HepG2 (cell line): ENCODE data around the gene GNB3. TPM values are rescaled to one million over a fixed set of nuclear protein-coding genes. Genes with fewer than 3 reads are reported as not detected.

Experiments
- DR1 ChIP-seq: sonication (generic); formaldehyde crosslinking; IDR thresholded peaks from 2 replicates; pipeline ENCODE4 v1.8.0; 2021; ENCODE audit warnings: mild to moderate bottlenecking, missing genetic modification reagents, inconsistent platforms
- NR2F2 ChIP-seq: IDR thresholded peaks from 2 replicates; pipeline ENCODE4 v1.6.1; 2012; ENCODE audit warnings: low read depth, inconsistent platforms, borderline replicate concordance
- YEATS2 ChIP-seq: sonication (generic); formaldehyde crosslinking; IDR thresholded peaks from 2 replicates; pipeline ENCODE4 v1.4.0; 2020; ENCODE audit warnings: missing genetic modification reagents, borderline replicate concordance
- ZNF558 ChIP-seq: sonication (generic); formaldehyde crosslinking; IDR thresholded peaks from 2 replicates; pipeline ENCODE4 v1.9.0; 2022; ENCODE audit warnings: mild to moderate bottlenecking, missing genetic modification reagents, borderline replicate concordance
- ZNF713 ChIP-seq: sonication (generic); formaldehyde crosslinking; IDR thresholded peaks from 2 replicates; pipeline ENCODE4 v1.4.0; 2020; ENCODE audit warnings: mild to moderate bottlenecking, missing genetic modification reagents
- ZNF792 ChIP-seq: IDR thresholded peaks from 2 replicates; pipeline ENCODE4 v1.6.1; 2016
- polyA plus RNA-seq, 8 experiments: library from polyadenylated mRNA; depleted of rRNA in 3 of 8; stranded (reverse) in 7 of 8; unstranded in 1 of 8; fragments of >200 nt; fragmentation: Illumina TruSeq in 4 of 8; extraction: Trizol in 4 of 8; gene quantifications; 2 replicates each; pipeline versions ENCODE4 v1.2.1 to v1.2.3, GENCODE V29; 2011 to 2016; ENCODE audit warnings: low read depth in 4 of 8, missing spikeins in 1 of 8, mixed read lengths in 1 of 8; ENCODE audit not compliant: insufficient read depth in 1 of 8
- total RNA-seq, 5 experiments: library from RNA; depleted of rRNA; stranded (reverse); fragments of >200 nt; fragmentation: Illumina TruSeq; extraction: Trizol; gene quantifications; 2 replicates each; pipeline ENCODE4 v1.2.3, GENCODE V29; 2016; ENCODE audit warnings: low read depth in 1 of 5
- TF ChIP-seq, protein P1 (sequence below), 2 experiments: fragments of 450-650 bp in 1 of 2; sonication (generic) in 1 of 2; formaldehyde crosslinking in 1 of 2; IDR thresholded peaks; 2 replicates each; pipeline versions ENCODE4 v1.6.1 to v1.8.0; 2016 to 2022; ENCODE audit warnings: antibody characterized with exemption in 1 of 2, mild to moderate bottlenecking in 1 of 2, missing genetic modification reagents in 1 of 2
- TF ChIP-seq, protein P2 (sequence below): sonication (generic); formaldehyde crosslinking; IDR thresholded peaks from 2 replicates; pipeline ENCODE4 v1.9.0; 2022; ENCODE audit warnings: low read depth, missing genetic modification reagents
- TF ChIP-seq, protein P3 (sequence below): IDR thresholded peaks from 2 replicates; pipeline ENCODE4 v1.6.1; 2016; ENCODE audit warnings: missing biosample characterization, missing genetic modification reagents, low read depth
- TF ChIP-seq, protein P4 (sequence below): sonication (generic); formaldehyde crosslinking; IDR thresholded peaks from 2 replicates; pipeline ENCODE4 v1.8.0; 2022; ENCODE audit warnings: missing genetic modification reagents, mild to moderate bottlenecking, moderate library complexity, borderline replicate concordance

The GNB3 gene
- total and polyA plus RNA-seq, 2 of the 13 experiments (the other 11 are each of a cell fraction or from before 2014, with no cell fraction given), result 1.3 to 3.6 TPM

DNA sequence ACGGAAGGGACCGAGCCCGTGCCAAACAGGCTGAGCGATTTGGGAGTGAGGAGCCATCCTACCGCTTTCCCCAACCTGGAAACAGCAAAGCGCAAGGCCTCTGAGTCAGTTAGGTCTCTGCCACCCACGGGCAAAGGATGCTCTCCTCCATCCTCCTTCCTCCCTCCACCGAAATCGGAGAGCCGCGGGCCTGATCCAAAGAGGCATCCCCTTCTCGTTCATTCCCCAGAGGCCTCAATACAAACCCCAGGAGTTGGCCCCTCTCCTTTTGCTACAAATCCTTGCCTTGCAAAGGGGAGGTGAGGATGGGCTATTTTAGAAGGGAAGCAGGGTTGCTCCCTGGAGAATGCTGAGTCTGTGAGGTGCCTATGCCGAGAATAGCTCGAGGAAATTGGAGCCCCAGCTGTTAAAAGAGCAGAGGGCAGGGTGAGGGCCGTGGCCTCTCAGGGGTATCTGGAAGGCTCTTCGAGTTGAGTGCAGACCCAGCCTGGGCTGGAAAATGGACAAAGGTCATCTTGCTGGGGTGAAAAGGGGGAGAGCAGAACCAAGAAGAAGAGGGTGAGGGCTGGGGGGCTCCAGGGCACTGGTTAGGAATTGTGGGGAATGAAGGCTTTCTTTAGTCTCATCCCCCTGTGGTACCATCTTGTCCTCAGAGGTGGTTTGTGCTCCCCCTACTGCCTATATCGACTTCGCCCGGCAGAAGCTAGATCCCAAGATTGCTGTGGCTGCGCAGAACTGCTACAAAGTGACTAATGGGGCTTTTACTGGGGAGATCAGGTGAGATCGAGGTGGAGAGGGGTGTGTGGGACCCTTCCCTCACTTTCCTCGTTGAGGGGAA, 27.7 kb downstream of the GNB3 start (continued):
- TF ChIP-seq, protein P1, sequence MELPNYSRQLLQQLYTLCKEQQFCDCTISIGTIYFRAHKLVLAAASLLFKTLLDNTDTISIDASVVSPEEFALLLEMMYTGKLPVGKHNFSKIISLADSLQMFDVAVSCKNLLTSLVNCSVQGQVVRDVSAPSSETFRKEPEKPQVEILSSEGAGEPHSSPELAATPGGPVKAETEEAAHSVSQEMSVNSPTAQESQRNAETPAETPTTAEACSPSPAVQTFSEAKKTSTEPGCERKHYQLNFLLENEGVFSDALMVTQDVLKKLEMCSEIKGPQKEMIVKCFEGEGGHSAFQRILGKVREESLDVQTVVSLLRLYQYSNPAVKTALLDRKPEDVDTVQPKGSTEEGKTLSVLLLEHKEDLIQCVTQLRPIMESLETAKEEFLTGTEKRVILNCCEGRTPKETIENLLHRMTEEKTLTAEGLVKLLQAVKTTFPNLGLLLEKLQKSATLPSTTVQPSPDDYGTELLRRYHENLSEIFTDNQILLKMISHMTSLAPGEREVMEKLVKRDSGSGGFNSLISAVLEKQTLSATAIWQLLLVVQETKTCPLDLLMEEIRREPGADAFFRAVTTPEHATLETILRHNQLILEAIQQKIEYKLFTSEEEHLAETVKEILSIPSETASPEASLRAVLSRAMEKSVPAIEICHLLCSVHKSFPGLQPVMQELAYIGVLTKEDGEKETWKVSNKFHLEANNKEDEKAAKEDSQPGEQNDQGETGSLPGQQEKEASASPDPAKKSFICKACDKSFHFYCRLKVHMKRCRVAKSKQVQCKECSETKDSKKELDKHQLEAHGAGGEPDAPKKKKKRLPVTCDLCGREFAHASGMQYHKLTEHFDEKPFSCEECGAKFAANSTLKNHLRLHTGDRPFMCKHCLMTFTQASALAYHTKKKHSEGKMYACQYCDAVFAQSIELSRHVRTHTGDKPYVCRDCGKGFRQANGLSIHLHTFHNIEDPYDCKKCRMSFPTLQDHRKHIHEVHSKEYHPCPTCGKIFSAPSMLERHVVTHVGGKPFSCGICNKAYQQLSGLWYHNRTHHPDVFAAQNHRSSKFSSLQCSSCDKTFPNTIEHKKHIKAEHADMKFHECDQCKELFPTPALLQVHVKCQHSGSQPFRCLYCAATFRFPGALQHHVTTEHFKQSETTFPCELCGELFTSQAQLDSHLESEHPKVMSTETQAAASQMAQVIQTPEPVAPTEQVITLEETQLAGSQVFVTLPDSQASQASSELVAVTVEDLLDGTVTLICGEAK (IDR thresholded peaks at IDR 0.05), result no peak
- TF ChIP-seq, protein P1 (CRISPR knock-in tag; IDR thresholded peaks at IDR 0.05), result no peak
- no peak for TF ChIP-seq YEATS2 (CRISPR knock-in tag)
- TF ChIP-seq, protein P2, sequence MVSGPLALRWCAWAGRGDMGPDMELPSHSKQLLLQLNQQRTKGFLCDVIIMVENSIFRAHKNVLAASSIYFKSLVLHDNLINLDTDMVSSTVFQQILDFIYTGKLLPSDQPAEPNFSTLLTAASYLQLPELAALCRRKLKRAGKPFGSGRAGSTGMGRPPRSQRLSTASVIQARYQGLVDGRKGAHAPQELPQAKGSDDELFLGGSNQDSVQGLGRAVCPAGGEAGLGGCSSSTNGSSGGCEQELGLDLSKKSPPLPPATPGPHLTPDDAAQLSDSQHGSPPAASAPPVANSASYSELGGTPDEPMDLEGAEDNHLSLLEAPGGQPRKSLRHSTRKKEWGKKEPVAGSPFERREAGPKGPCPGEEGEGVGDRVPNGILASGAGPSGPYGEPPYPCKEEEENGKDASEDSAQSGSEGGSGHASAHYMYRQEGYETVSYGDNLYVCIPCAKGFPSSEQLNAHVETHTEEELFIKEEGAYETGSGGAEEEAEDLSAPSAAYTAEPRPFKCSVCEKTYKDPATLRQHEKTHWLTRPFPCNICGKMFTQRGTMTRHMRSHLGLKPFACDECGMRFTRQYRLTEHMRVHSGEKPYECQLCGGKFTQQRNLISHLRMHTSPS (CRISPR knock-in tag), result no peak
- 0 out of 2 replicates have a peak, but pooled peaks have one; percentile 6 for TF ChIP-seq ZNF792 (CRISPR knock-in tag)
- TF ChIP-seq ZNF713, result no peak
- no peak for TF ChIP-seq NR2F2
- TF ChIP-seq, protein P3, sequence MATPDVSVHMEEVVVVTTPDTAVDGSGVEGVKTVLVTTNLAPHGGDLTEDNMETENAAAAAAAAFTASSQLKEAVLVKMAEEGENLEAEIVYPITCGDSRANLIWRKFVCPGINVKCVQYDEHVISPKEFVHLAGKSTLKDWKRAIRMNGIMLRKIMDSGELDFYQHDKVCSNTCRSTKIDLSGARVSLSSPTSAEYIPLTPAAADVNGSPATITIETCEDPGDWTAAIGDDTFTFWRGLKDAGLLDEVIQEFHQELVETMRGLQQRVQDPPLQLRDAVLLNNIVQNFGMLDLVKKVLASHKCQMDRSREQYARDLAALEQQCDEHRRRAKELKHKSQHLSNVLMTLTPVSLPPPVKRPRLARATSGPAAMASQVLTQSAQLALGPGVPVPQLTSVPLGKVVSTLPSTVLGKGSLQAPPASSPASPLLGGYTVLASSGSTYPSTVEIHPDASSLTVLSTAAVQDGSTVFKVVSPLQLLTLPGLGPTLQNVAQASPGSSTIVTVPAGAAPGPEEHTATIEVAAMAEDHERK (CRISPR knock-in tag), result no peak
- TF ChIP-seq DR1 (CRISPR knock-in tag), result 0 out of 2 replicates have a peak, but pooled peaks have one; percentile 29
- no peak for TF ChIP-seq ZNF558 (CRISPR knock-in tag)
- TF ChIP-seq, protein P4, sequence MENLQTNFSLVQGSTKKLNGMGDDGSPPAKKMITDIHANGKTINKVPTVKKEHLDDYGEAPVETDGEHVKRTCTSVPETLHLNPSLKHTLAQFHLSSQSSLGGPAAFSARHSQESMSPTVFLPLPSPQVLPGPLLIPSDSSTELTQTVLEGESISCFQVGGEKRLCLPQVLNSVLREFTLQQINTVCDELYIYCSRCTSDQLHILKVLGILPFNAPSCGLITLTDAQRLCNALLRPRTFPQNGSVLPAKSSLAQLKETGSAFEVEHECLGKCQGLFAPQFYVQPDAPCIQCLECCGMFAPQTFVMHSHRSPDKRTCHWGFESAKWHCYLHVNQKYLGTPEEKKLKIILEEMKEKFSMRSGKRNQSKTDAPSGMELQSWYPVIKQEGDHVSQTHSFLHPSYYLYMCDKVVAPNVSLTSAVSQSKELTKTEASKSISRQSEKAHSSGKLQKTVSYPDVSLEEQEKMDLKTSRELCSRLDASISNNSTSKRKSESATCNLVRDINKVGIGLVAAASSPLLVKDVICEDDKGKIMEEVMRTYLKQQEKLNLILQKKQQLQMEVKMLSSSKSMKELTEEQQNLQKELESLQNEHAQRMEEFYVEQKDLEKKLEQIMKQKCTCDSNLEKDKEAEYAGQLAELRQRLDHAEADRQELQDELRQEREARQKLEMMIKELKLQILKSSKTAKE (CRISPR knock-in tag), result no peak
